ENCODE results near the gene NEK4.

GRCh38 chr3:52771702-52772101, 962 bp upstream of the NEK4 start:
- TF ChIP-seq CTCF (IDR thresholded peaks at IDR 0.05) (no peak), EZH2 (IDR thresholded peaks at IDR 0.05; ENCODE audit: borderline replicate concordance, insufficient read depth, low read depth, low read length, poor library complexity, severe bottlenecking) (no peak)

Data from B cell (primary cell).